OCI-LY3 (cell line): ENCODE measurements around the gene ODC1.

Source experiments
- EZH2phosphoT487 ChIP-seq: fragments of 200-600 bp; shearing (Covaris generic); IDR thresholded peaks from 2 replicates; pipeline ENCODE4 v1.6.1; 2018; ENCODE audit warnings: antibody characterized with exemption, mixed run types, low read depth
- TF ChIP-seq, protein P1 (sequence below): fragments of 200-600, 300-600 bp; sonication (generic); IDR thresholded peaks from 2 replicates; pipeline ENCODE4 v1.5.1; 2014; ENCODE audit warnings: antibody characterized with exemption, low read length, low read depth

DNA sequence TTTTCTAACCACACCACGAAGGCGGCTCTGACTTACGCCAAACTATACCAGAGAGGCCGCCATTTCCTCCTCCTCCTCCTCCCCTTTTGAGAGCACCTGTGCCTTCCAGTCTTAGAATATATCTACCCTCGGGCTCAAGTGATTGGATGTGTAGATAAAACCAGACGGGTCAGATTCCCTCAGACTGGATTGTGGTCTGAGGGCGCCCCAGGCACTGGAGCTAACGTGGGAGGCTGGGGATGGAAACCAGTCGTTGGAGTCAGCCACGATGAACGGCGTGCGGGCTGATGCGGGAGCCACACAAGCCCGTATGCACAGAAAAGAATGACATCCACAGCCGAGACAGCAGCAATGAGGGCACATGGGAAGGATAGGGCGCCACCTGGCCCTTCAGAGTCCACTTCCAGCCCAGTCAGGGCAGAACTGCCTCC, 12.3 kb upstream of the ODC1 start:
- TF ChIP-seq, protein P1, sequence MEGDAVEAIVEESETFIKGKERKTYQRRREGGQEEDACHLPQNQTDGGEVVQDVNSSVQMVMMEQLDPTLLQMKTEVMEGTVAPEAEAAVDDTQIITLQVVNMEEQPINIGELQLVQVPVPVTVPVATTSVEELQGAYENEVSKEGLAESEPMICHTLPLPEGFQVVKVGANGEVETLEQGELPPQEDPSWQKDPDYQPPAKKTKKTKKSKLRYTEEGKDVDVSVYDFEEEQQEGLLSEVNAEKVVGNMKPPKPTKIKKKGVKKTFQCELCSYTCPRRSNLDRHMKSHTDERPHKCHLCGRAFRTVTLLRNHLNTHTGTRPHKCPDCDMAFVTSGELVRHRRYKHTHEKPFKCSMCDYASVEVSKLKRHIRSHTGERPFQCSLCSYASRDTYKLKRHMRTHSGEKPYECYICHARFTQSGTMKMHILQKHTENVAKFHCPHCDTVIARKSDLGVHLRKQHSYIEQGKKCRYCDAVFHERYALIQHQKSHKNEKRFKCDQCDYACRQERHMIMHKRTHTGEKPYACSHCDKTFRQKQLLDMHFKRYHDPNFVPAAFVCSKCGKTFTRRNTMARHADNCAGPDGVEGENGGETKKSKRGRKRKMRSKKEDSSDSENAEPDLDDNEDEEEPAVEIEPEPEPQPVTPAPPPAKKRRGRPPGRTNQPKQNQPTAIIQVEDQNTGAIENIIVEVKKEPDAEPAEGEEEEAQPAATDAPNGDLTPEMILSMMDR: no peak
- TF ChIP-seq EZH2phosphoT487: no peak
